HCT116 (cell line): Measurements from ENCODE around the gene DAPK1. TPM values are rescaled to one million over a fixed set of nuclear protein-coding genes. Genes with fewer than 3 reads are reported as not detected.

Experiments used
- ATAC-seq: fragments of 200-7000 bp; cut with Tn5 transposase; 2 replicates; pipeline ENCODE4 v1.9.1; 2020; ENCODE audit warnings: mild to moderate bottlenecking, moderate library complexity
- BruUV-seq: library from RNA; stranded (reverse); fragments of 400-500 nt; replicated peaks from 2 replicates; lab custom pipeline; 2021; lab: Mats Ljungman, UMichigan
- CTCF ChIA-PET: fragments of 300-600 bp; sonication (Branson Sonifier 250); formaldehyde crosslinking; loops from one replicate; lab custom pipeline; 2021; ENCODE audit warnings: antibody characterized with exemption; lab: Charles Lee
- POLR2A ChIA-PET: fragments of 300-600, 350-600 bp; sonication (Branson Sonifier 250); formaldehyde crosslinking; loops from one replicate; lab custom pipeline; 2021; ENCODE audit warnings: antibody characterized with exemption; lab: Charles Lee
- RAD21 ChIA-PET, 2 experiments: fragments of 300-600 bp; sonication (Branson Sonifier 250); formaldehyde crosslinking; loops; one replicate each; lab custom pipeline; 2023; ENCODE audit warnings: low total read pairs in 2 of 2; ENCODE audit not compliant: uncharacterized antibody in 2 of 2, unreplicated experiment in 2 of 2, low non-redundant PET in 1 of 2; lab: Charles Lee
- DNase-seq: peaks from one replicate; pipeline ENCODE4 v3.0.0-alpha.2; 2010; ENCODE audit warnings: low read depth, low spot score
- H2AFZ ChIP-seq: fragments of 200-600 bp; shearing (Covaris generic), sonication (generic); 2 replicates; pipeline ENCODE4 v1.6.1; 2017; ENCODE audit warnings: low read depth, mixed run types, mixed read lengths, antibody characterized with exemption, low read length; ENCODE audit not compliant: poor library complexity, severe bottlenecking
- H3K27ac ChIP-seq: 2 replicates; pipeline ENCODE4 v1.5.1; 2012; ENCODE audit warnings: low read depth, low read length
- H3K27me3 ChIP-seq: fragments of 200-600 bp; sonication (generic); 2 replicates; pipeline ENCODE4 v1.6.1; 2016; ENCODE audit warnings: mixed run types, low read length, mixed read lengths; ENCODE audit not compliant: insufficient read depth
- H3K36me3 ChIP-seq, 2 experiments: fragments of 200-500 bp in 1 of 2; fragments of 200-600 bp in 1 of 2; sonication (Bioruptor generic) in 1 of 2; sonication (generic) in 1 of 2; 2 replicates each; pipeline versions ENCODE4 v1.5.1 to v1.6.1; 2014 to 2016; ENCODE audit warnings: low read length in 2 of 2, inconsistent platforms in 1 of 2, mixed read lengths in 1 of 2, mixed run types in 1 of 2; ENCODE audit not compliant: insufficient read depth in 2 of 2, control insufficient read depth in 1 of 2
- H3K4me1 ChIP-seq, 2 experiments: fragments of 200-600 bp in 1 of 2; sonication (generic) in 1 of 2; 2 replicates each; pipeline versions ENCODE4 v1.5.1 to v1.6.1; 2012 to 2017; ENCODE audit warnings: low read length in 2 of 2, inconsistent platforms in 1 of 2, mild to moderate bottlenecking in 1 of 2, mixed read lengths in 1 of 2, mixed run types in 1 of 2, moderate library complexity in 1 of 2; ENCODE audit not compliant: insufficient read depth in 2 of 2, control insufficient read depth in 1 of 2
- H3K4me2 ChIP-seq: fragments of 200-600 bp; sonication (generic); 2 replicates; pipeline ENCODE4 v1.6.1; 2017; ENCODE audit warnings: mixed run types, low read length, mixed read lengths
- H3K4me3 ChIP-seq, 2 experiments: fragments of 200-600 bp in 1 of 2; sonication (generic) in 1 of 2; replicated peaks in 1 of 2; 2 replicates each; pipeline ENCODE4 v1.5.1; 2011 to 2016; ENCODE audit warnings: low read length in 2 of 2, control low read depth in 1 of 2, low read depth in 1 of 2, mild to moderate bottlenecking in 1 of 2, mixed read lengths in 1 of 2, mixed run types in 1 of 2
- H3K79me2 ChIP-seq: fragments of 200-600 bp; sonication (generic); 2 replicates; pipeline ENCODE4 v1.6.1; 2017; ENCODE audit warnings: mild to moderate bottlenecking, mixed run types, low read length, moderate library complexity, mixed read lengths; ENCODE audit not compliant: insufficient read depth
- H3K9ac ChIP-seq: fragments of 200-600 bp; sonication (generic); 2 replicates; pipeline ENCODE4 v1.6.1; 2016; ENCODE audit warnings: low read length, mixed read lengths
- H3K9me2 ChIP-seq: fragments of 200-600 bp; sonication (generic), shearing (Covaris generic); 2 replicates; pipeline ENCODE4 v1.6.1; 2017; ENCODE audit warnings: mixed run types, mild to moderate bottlenecking, moderate library complexity; ENCODE audit not compliant: insufficient read depth
- H3K9me3 ChIP-seq, 2 experiments: fragments of 200-500 bp in 1 of 2; fragments of 200-600 bp in 1 of 2; sonication (Bioruptor generic) in 1 of 2; sonication (generic) in 1 of 2; 2 replicates each; pipeline ENCODE4 v1.6.1; 2014 to 2017; ENCODE audit warnings: low read length in 2 of 2, mixed read lengths in 2 of 2, inconsistent platforms in 1 of 2, low read depth in 1 of 2, mild to moderate bottlenecking in 1 of 2, mixed run types in 1 of 2, moderate library complexity in 1 of 2; ENCODE audit not compliant: control insufficient read depth in 1 of 2, insufficient read depth in 1 of 2
- H4K20me1 ChIP-seq: fragments of 200-600 bp; sonication (generic), shearing (Covaris generic); 2 replicates; pipeline ENCODE4 v1.6.1; 2017; ENCODE audit warnings: mixed run types, mild to moderate bottlenecking, moderate library complexity; ENCODE audit not compliant: insufficient read depth
- ATF3 ChIP-seq: IDR thresholded peaks from 2 replicates; pipeline ENCODE4 v1.6.1; 2012
- CBX3 ChIP-seq: IDR thresholded peaks from 2 replicates; pipeline ENCODE4 v1.6.1; 2012; ENCODE audit warnings: low read depth
- CEBPB ChIP-seq: IDR thresholded peaks from 2 replicates; pipeline ENCODE4 v1.6.1; 2012; ENCODE audit warnings: low read depth
- EGR1 ChIP-seq: IDR thresholded peaks from 2 replicates; pipeline ENCODE4 v1.6.1; 2012; ENCODE audit warnings: low read depth
- ELF1 ChIP-seq: IDR thresholded peaks from 2 replicates; pipeline ENCODE4 v1.6.1; 2012; ENCODE audit warnings: low read depth, borderline replicate concordance
- EZH2phosphoT487 ChIP-seq: fragments of 200-600 bp; IDR thresholded peaks from 2 replicates; pipeline ENCODE4 v1.6.1; 2018; ENCODE audit warnings: antibody characterized with exemption, borderline replicate concordance
- FOSL1 ChIP-seq: IDR thresholded peaks from 2 replicates; pipeline ENCODE4 v1.6.1; 2012; ENCODE audit warnings: low read depth
- JUND ChIP-seq: IDR thresholded peaks from 2 replicates; pipeline ENCODE4 v1.6.1; 2012
- MAX ChIP-seq: IDR thresholded peaks from 2 replicates; pipeline ENCODE4 v1.6.1; 2012
- POLR2A ChIP-seq: IDR thresholded peaks from 2 replicates; pipeline ENCODE4 v1.7.0; 2011; ENCODE audit warnings: borderline replicate concordance; ENCODE audit not compliant: insufficient read depth, insufficient read length; ENCODE audit errors: extremely low read depth
- RAD21 ChIP-seq: IDR thresholded peaks from 2 replicates; pipeline ENCODE4 v1.6.1; 2012; ENCODE audit warnings: low read depth, mild to moderate bottlenecking
- SIN3A ChIP-seq: IDR thresholded peaks from 2 replicates; pipeline ENCODE4 v1.6.1; 2012; ENCODE audit warnings: low read depth
- SP1 ChIP-seq: IDR thresholded peaks from 2 replicates; pipeline ENCODE4 v1.6.1; 2012; ENCODE audit warnings: low read depth
- TCF7L2 ChIP-seq: IDR thresholded peaks from 2 replicates; pipeline ENCODE4 v1.7.0; 2011; ENCODE audit warnings: borderline replicate concordance, inconsistent platforms; ENCODE audit not compliant: insufficient read depth, insufficient read length; ENCODE audit errors: extremely low read depth
- YY1 ChIP-seq: IDR thresholded peaks from 2 replicates; pipeline ENCODE4 v1.6.1; 2011; ENCODE audit warnings: low read length, low read depth, moderate library complexity, mild to moderate bottlenecking; ENCODE audit not compliant: insufficient replicate concordance; ENCODE audit errors: extremely low read depth
- ZFX ChIP-seq: fragments of 450-650 bp; IDR thresholded peaks from 2 replicates; pipeline ENCODE4 v1.6.1; 2017
- ZNF274 ChIP-seq: fragments of 200-500 bp; sonication (Bioruptor generic); IDR thresholded peaks from 2 replicates; pipeline ENCODE4 v1.6.1; 2014; ENCODE audit warnings: mild to moderate bottlenecking, low read depth, low read length, inconsistent platforms
- intact Hi-C: fragments of 100-400 bp; cut with micrococcal nuclease; formaldehyde crosslinking; loops from 2 replicates; pipeline ENCODE4 v1.10.0; 2022
- total RNA-seq: library from RNA; stranded (reverse); gene quantifications from one replicate; pipeline ENCODE4 v1.2.1, GENCODE V29; 2021; ENCODE audit not compliant: unreplicated experiment
- TF ChIP-seq, protein P1 (sequence below), 3 experiments: fragments of 200-600 bp in 1 of 3; sonication (generic) in 1 of 3; IDR thresholded peaks in 2 of 3; conservative IDR thresholded peaks in 1 of 3; 2 replicates each; pipeline ENCODE4 v1.5.1; 2012 to 2017; ENCODE audit warnings: low read depth in 2 of 3, low read length in 2 of 3, antibody characterized with exemption in 1 of 3, borderline replicate concordance in 1 of 3, control low read depth in 1 of 3, mild to moderate bottlenecking in 1 of 3, mixed read lengths in 1 of 3, mixed run types in 1 of 3, moderate library complexity in 1 of 3; ENCODE audit not compliant: insufficient read depth in 1 of 3
- TF ChIP-seq, protein P2 (sequence below): IDR thresholded peaks from 2 replicates; pipeline ENCODE4 v1.6.1; 2012; ENCODE audit warnings: low read depth

Gene DAPK1
- total RNA-seq, 1 experiment from 2014 or later, result 5.6 TPM

DNA sequence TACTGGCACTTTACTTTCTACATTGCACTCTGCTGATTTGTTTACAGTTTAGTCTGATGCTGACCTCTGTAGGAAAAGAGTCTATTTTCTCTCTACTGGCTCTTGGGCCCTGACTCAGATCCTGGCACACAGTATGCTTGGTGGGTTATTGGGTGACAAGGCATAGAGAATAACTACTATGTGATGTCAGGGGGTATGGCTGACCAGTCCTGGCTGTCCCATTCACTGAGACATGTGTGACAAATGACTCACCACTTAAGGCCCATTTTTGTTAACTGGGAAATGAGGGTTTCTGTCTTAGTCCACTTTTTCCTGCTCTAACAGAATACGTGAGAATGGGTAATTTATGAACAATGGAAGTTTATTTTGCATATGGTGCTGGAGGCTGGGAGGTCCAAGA, 66.4 kb downstream of the DAPK1 start:
- RAD21 ChIA-PET, result no interaction called here
- no peaks in the 10 kb centered on the region for H3K4me1 ChIP-seq
- intact Hi-C loops, result no loop called here
- no peaks in the 10 kb centered on the region for H3K36me3 ChIP-seq
- H3K9me2 ChIP-seq, result no peaks in the 10 kb centered on the region
- H3K79me2 ChIP-seq, result no peaks in the 10 kb centered on the region
- no peaks in the 10 kb centered on the region for H3K9me3 ChIP-seq
- ATAC-seq (no peak), DNase-seq (no peak)
- CTCF ChIA-PET, result no interaction called here
- POLR2A ChIA-PET, result no interaction called here
- no peak for TF ChIP-seq RAD21
- TF ChIP-seq YY1, result no peak
- no peak for TF ChIP-seq MAX
- no peak for TF ChIP-seq CEBPB
- no peak for TF ChIP-seq ZFX
- no peak for TF ChIP-seq POLR2A
- TF ChIP-seq JUND, result no peak
- TF ChIP-seq ELF1, result no peak
- TF ChIP-seq SP1, result no peak
- TF ChIP-seq ZNF274, result no peak
- no peak for TF ChIP-seq CBX3
- TF ChIP-seq EGR1, result no peak
- TF ChIP-seq SIN3A, result no peak
- TF ChIP-seq EZH2phosphoT487, result no peak
- TF ChIP-seq, protein P1, sequence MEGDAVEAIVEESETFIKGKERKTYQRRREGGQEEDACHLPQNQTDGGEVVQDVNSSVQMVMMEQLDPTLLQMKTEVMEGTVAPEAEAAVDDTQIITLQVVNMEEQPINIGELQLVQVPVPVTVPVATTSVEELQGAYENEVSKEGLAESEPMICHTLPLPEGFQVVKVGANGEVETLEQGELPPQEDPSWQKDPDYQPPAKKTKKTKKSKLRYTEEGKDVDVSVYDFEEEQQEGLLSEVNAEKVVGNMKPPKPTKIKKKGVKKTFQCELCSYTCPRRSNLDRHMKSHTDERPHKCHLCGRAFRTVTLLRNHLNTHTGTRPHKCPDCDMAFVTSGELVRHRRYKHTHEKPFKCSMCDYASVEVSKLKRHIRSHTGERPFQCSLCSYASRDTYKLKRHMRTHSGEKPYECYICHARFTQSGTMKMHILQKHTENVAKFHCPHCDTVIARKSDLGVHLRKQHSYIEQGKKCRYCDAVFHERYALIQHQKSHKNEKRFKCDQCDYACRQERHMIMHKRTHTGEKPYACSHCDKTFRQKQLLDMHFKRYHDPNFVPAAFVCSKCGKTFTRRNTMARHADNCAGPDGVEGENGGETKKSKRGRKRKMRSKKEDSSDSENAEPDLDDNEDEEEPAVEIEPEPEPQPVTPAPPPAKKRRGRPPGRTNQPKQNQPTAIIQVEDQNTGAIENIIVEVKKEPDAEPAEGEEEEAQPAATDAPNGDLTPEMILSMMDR (IDR thresholded peaks at IDR 0.05 in 2 of 3, conservative IDR thresholded peaks at IDR 0.05 in 1 of 3; ENCODE audit: borderline replicate concordance in 1 of 3, insufficient read depth in 1 of 3, low read depth in 2 of 3, low read length in 2 of 3), result no peak
- no peak for TF ChIP-seq ATF3
- TF ChIP-seq FOSL1, result no peak
- TF ChIP-seq, protein P2, sequence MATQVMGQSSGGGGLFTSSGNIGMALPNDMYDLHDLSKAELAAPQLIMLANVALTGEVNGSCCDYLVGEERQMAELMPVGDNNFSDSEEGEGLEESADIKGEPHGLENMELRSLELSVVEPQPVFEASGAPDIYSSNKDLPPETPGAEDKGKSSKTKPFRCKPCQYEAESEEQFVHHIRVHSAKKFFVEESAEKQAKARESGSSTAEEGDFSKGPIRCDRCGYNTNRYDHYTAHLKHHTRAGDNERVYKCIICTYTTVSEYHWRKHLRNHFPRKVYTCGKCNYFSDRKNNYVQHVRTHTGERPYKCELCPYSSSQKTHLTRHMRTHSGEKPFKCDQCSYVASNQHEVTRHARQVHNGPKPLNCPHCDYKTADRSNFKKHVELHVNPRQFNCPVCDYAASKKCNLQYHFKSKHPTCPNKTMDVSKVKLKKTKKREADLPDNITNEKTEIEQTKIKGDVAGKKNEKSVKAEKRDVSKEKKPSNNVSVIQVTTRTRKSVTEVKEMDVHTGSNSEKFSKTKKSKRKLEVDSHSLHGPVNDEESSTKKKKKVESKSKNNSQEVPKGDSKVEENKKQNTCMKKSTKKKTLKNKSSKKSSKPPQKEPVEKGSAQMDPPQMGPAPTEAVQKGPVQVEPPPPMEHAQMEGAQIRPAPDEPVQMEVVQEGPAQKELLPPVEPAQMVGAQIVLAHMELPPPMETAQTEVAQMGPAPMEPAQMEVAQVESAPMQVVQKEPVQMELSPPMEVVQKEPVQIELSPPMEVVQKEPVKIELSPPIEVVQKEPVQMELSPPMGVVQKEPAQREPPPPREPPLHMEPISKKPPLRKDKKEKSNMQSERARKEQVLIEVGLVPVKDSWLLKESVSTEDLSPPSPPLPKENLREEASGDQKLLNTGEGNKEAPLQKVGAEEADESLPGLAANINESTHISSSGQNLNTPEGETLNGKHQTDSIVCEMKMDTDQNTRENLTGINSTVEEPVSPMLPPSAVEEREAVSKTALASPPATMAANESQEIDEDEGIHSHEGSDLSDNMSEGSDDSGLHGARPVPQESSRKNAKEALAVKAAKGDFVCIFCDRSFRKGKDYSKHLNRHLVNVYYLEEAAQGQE, result no peak
- no peak for TF ChIP-seq TCF7L2
- no peaks in the 10 kb centered on the region for H3K27me3 ChIP-seq
- H2AFZ ChIP-seq, result no peak overlapping the region
- no peak overlapping the region for H3K4me3 ChIP-seq
- no peak overlapping the region for H3K9ac ChIP-seq
- H3K27ac ChIP-seq, result no peak overlapping the region
- H4K20me1 ChIP-seq, result no peaks in the 10 kb centered on the region
- H3K4me2 ChIP-seq, result no peak overlapping the region
- BruUV-seq, result no TSS peak
